ENCODE data around the gene NR2C2. TPM values are rescaled to one million over a fixed set of nuclear protein-coding genes. Genes with fewer than 3 reads are reported as not detected.

NR2C2 gene
- total and polyA plus RNA-seq, 2 of the 13 experiments (the other 11 are each of a cell fraction or from before 2014, with no cell fraction given), result 7.8 to 11.8 TPM

GRCh38 chr3:14989943-14990779 is 42.8 kb downstream of the NR2C2 start (continued):
- TF ChIP-seq JDP2 (CRISPR knock-in tag; IDR thresholded peaks at IDR 0.05; ENCODE audit: borderline replicate concordance) (no peak), ZNF33B (CRISPR knock-in tag; IDR thresholded peaks at IDR 0.05) (no peak)

GRCh38 chr3:14990780-14991148 is 43.4 kb downstream of the NR2C2 start:
- no peak overlapping the region for H3K4me2 ChIP-seq (ENCODE audit: low read depth, low read length)
- peaks cover 10% of the 10 kb centered on the region for H4K20me1 ChIP-seq (ENCODE audit: insufficient read depth, low read length)
- no peak overlapping the region for H3K9ac ChIP-seq (ENCODE audit: insufficient read depth, low read depth, low read length)
- POLR2A ChIA-PET, result no interaction called here
- H3K27ac ChIP-seq (ENCODE audit: extremely low read length, insufficient read depth, low read length), result no peak overlapping the region
- FAIRE-seq (no peak), DNase-seq (ENCODE audit: low spot score) (no peak), ATAC-seq (no peak)
- H3K36me3 ChIP-seq (replicated peaks in 1 of 2; ENCODE audit: control insufficient read depth in 1 of 2, insufficient read depth in 2 of 2, low read length in 2 of 2), result no peaks in the 10 kb centered on the region; a peak in 1 of 5 replicates
- 87% methylated on average over 2 of the region's 2 CpGs for WGBS (ENCODE audit: low lambda C conversion rate)
- in situ Hi-C loops (cut with HindIII; ENCODE audit: extremely low pct_ligation_motif_present, low pct_unique_long_range_greater_than_20kb), result no loop called here
- H3K9me3 ChIP-seq (ENCODE audit: low read length), result no peaks in the 10 kb centered on the region
- peaks cover 15% of the 10 kb centered on the region for H3K79me2 ChIP-seq (ENCODE audit: insufficient read depth, low read length)
- H3K4me1 ChIP-seq (ENCODE audit: insufficient read depth, low read length), result peaks cover 18% of the 10 kb centered on the region
- H3K4me3 ChIP-seq (replicated peaks in 1 of 3; ENCODE audit: insufficient read depth in 1 of 3, low read depth in 2 of 3, low read length in 3 of 3), result no peak overlapping the region
- intact Hi-C loops (cut with micrococcal nuclease; ENCODE audit: unreplicated experiment), result loop anchor here (5.0 kb wide), 1 partner anchor 63 kb away; no protein-coding TSS in a partner anchor
- BruUV-seq (replicated peaks), result no TSS peak
- CTCF ChIA-PET (ENCODE audit: low intra/inter-chr PET ratio, low total read pairs), result no interaction called here
- H3K27me3 ChIP-seq (ENCODE audit: control insufficient read depth in 1 of 2, insufficient read depth in 2 of 2, low read length in 2 of 2), result no peaks in the 10 kb centered on the region; a peak in 1 of 5 replicates
- no peak overlapping the region for H2AFZ ChIP-seq (ENCODE audit: low read length)
- TF ChIP-seq ZNF274 (CRISPR knock-in tag; IDR thresholded peaks at IDR 0.05), result no peak
- no peak for TF ChIP-seq NR2C2 (CRISPR knock-in tag; IDR thresholded peaks at IDR 0.05; ENCODE audit: borderline replicate concordance)
- no peak for TF ChIP-seq ZNF597 (CRISPR knock-in tag; IDR thresholded peaks at IDR 0.05)
- no peak for TF ChIP-seq ZFX (CRISPR knock-in tag; IDR thresholded peaks at IDR 0.05; ENCODE audit: low read depth)
- no peak for TF ChIP-seq STAT6 (CRISPR knock-in tag; IDR thresholded peaks at IDR 0.05; ENCODE audit: borderline replicate concordance)
- no peak for TF ChIP-seq BRCA1 (CRISPR knock-in tag; IDR thresholded peaks at IDR 0.05)
- no peak for TF ChIP-seq HMG20B (CRISPR knock-in tag; conservative IDR thresholded peaks at IDR 0.05)
- no peak for TF ChIP-seq SALL2 (CRISPR knock-in tag; IDR thresholded peaks at IDR 0.05)
- TF ChIP-seq ETV5 (CRISPR knock-in tag; IDR thresholded peaks at IDR 0.05; ENCODE audit: borderline replicate concordance), result no peak
- TF ChIP-seq HDAC2 (CRISPR knock-in tag; IDR thresholded peaks at IDR 0.05), result no peak
- TF ChIP-seq TSC22D2 (CRISPR knock-in tag; IDR thresholded peaks at IDR 0.05; ENCODE audit: borderline replicate concordance), result no peak
- TF ChIP-seq ATM (IDR thresholded peaks at IDR 0.05; ENCODE audit: borderline replicate concordance), result no peak
- TF ChIP-seq ZBED4 (CRISPR knock-in tag; IDR thresholded peaks at IDR 0.05; ENCODE audit: borderline replicate concordance), result no peak
